Measurements from ENCODE around the gene STARD9.

Gene STARD9

DNA sequence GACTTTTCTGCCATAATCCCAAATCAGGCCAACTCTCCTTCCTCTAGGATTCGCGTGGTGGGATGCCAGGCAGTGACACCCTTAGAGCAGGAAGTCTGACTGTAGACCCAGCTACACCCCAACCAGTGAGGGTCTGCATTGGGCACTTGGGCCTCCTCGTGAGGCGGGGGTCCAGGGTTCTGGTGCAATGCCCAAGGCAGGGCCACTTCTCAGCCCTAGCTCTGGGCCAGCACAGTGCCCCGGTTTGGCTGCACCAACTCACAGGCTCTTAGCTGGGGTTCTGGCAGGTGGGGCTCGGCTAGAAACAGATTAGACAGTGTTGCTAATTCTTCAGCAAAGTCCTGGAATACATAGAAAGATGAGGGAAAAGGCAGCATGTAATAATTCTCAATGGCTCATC is 148.9 kb downstream of the STARD9 start:
- peaks cover 76% of the 10 kb centered on the region for H3K36me3 ChIP-seq (ENCODE audit: insufficient read depth, low read depth, low read length)
- H3K27me3 ChIP-seq (ENCODE audit: insufficient read depth, low read length): no peaks in the 10 kb centered on the region
- no peak overlapping the region for H3K4me3 ChIP-seq (ENCODE audit: low read length)
- no peak overlapping the region for H3K27ac ChIP-seq (ENCODE audit: low read length)
- no peaks in the 10 kb centered on the region for H3K9me3 ChIP-seq (ENCODE audit: insufficient read depth, low read depth, low read length)
- H3K4me1 ChIP-seq (ENCODE audit: insufficient read depth, low read length): no peaks in the 10 kb centered on the region; the same call in 1 of the 2 replicates
- no peak overlapping the region for H3K9ac ChIP-seq (ENCODE audit: low read depth, low read length)

GRCh38 chr15:42725331-42725903 is 150.0 kb downstream of the STARD9 start:
- Histone ChIP-seq H3K36me3 (ENCODE audit: insufficient read depth, low read depth, low read length) (peaks cover 75% of the 10 kb centered on the region), H3K27ac (ENCODE audit: low read length) (no peak overlapping the region), H3K4me1 (ENCODE audit: insufficient read depth, low read length) (no peaks in the 10 kb centered on the region; the same call in 1 of the 2 replicates)

GRCh38 chr15:42726114-42726513 is 150.7 kb downstream of the STARD9 start:
- Histone ChIP-seq H3K9me3 (ENCODE audit: insufficient read depth, low read depth, low read length) (no peaks in the 10 kb centered on the region), H3K27me3 (ENCODE audit: insufficient read depth, low read length) (no peaks in the 10 kb centered on the region), H3K36me3 (ENCODE audit: insufficient read depth, low read depth, low read length) (peaks cover 80% of the 10 kb centered on the region)

More at GRCh38 chr15:42725331-42725903, 150.0 kb downstream of the STARD9 start:
- no peaks in the 10 kb centered on the region for H3K9me3 ChIP-seq (ENCODE audit: insufficient read depth, low read depth, low read length)
- no peak overlapping the region; the same call in 1 of the 2 replicates for H3K9ac ChIP-seq (ENCODE audit: low read depth, low read length)
- no peaks in the 10 kb centered on the region for H3K27me3 ChIP-seq (ENCODE audit: insufficient read depth, low read length)
- H3K4me3 ChIP-seq (ENCODE audit: low read length): no peak overlapping the region

GRCh38 chr15:42727750-42728381 is 152.5 kb downstream of the STARD9 start:
- H3K27me3 ChIP-seq (ENCODE audit: insufficient read depth, low read length): no peaks in the 10 kb centered on the region
- no peak overlapping the region for H3K27ac ChIP-seq (ENCODE audit: low read length)
- no peaks in the 10 kb centered on the region; the same call in 1 of the 2 replicates for H3K4me1 ChIP-seq (ENCODE audit: insufficient read depth, low read length)
- H3K36me3 ChIP-seq (ENCODE audit: insufficient read depth, low read depth, low read length): peaks cover 90% of the 10 kb centered on the region
- no peak overlapping the region for H3K4me3 ChIP-seq (ENCODE audit: low read length)
- no peak overlapping the region for H3K9ac ChIP-seq (ENCODE audit: low read depth, low read length)
- no peaks in the 10 kb centered on the region for H3K9me3 ChIP-seq (ENCODE audit: insufficient read depth, low read depth, low read length)

More at GRCh38 chr15:42726114-42726513, 150.7 kb downstream of the STARD9 start:
- no peak overlapping the region for H3K9ac ChIP-seq (ENCODE audit: low read depth, low read length)
- H3K4me3 ChIP-seq (ENCODE audit: low read length): no peak overlapping the region
- H3K4me1 ChIP-seq (ENCODE audit: insufficient read depth, low read length): no peaks in the 10 kb centered on the region; the same call in 1 of the 2 replicates
- H3K27ac ChIP-seq (ENCODE audit: low read length): no peak overlapping the region

GRCh38 chr15:42728560-42728959 is 153.2 kb downstream of the STARD9 start:
- H3K4me3 ChIP-seq (ENCODE audit: low read length): no peak overlapping the region
- no peaks in the 10 kb centered on the region for H3K27me3 ChIP-seq (ENCODE audit: insufficient read depth, low read length)
- H3K4me1 ChIP-seq (ENCODE audit: insufficient read depth, low read length): no peaks in the 10 kb centered on the region; the same call in 1 of the 2 replicates
- no peak overlapping the region for H3K27ac ChIP-seq (ENCODE audit: low read length)
- no peaks in the 10 kb centered on the region for H3K9me3 ChIP-seq (ENCODE audit: insufficient read depth, low read depth, low read length)
- peaks cover 89% of the 10 kb centered on the region for H3K36me3 ChIP-seq (ENCODE audit: insufficient read depth, low read depth, low read length)
- H3K9ac ChIP-seq (ENCODE audit: low read depth, low read length): no peak overlapping the region

GRCh38 chr15:42728972-42729371 is 153.6 kb downstream of the STARD9 start:
- Histone ChIP-seq H3K9ac (ENCODE audit: low read depth, low read length) (no peak overlapping the region), H3K27ac (ENCODE audit: low read length) (no peak overlapping the region), H3K36me3 (ENCODE audit: insufficient read depth, low read depth, low read length) (peaks cover 89% of the 10 kb centered on the region), H3K27me3 (ENCODE audit: insufficient read depth, low read length) (no peaks in the 10 kb centered on the region), H3K9me3 (ENCODE audit: insufficient read depth, low read depth, low read length) (no peaks in the 10 kb centered on the region), H3K4me1 (ENCODE audit: insufficient read depth, low read length) (no peaks in the 10 kb centered on the region; the same call in 1 of the 2 replicates), H3K4me3 (ENCODE audit: low read length) (no peak overlapping the region)

GRCh38 chr15:42729409-42729808 is 154.0 kb downstream of the STARD9 start:
- Histone ChIP-seq H3K4me1 (ENCODE audit: insufficient read depth, low read length) (no peaks in the 10 kb centered on the region; the same call in 1 of the 2 replicates), H3K4me3 (ENCODE audit: low read length) (no peak overlapping the region), H3K9ac (ENCODE audit: low read depth, low read length) (no peak overlapping the region), H3K27me3 (ENCODE audit: insufficient read depth, low read length) (no peaks in the 10 kb centered on the region), H3K36me3 (ENCODE audit: insufficient read depth, low read depth, low read length) (peaks cover 89% of the 10 kb centered on the region), H3K9me3 (ENCODE audit: insufficient read depth, low read depth, low read length) (no peaks in the 10 kb centered on the region), H3K27ac (ENCODE audit: low read length) (no peak overlapping the region)

DNA sequence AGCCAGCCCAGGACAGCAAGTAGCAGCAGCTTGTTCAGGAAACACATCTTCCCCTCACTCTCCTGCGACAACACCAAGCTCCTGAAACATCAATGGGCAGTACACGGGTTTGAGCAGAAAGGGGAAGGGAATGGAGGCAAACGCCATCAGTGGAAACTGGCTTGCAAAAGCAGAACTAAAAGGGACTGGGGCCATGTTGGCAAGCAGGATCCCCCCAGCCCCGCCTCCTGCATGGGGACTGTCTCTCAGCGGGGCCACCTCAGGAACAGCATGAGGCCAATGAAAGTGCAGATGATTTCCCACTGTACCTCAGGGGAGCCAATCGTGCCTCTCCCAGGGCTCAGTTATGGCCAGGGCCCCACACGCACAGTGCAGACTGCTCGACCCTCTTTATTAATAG is 154.7 kb downstream of the STARD9 start:
- no peak overlapping the region for H3K4me3 ChIP-seq (ENCODE audit: low read length)
- H3K36me3 ChIP-seq (ENCODE audit: insufficient read depth, low read depth, low read length): peaks cover 89% of the 10 kb centered on the region
- H3K27ac ChIP-seq (ENCODE audit: low read length): no peak overlapping the region
- H3K27me3 ChIP-seq (ENCODE audit: insufficient read depth, low read length): no peaks in the 10 kb centered on the region
- H3K9me3 ChIP-seq (ENCODE audit: insufficient read depth, low read depth, low read length): no peaks in the 10 kb centered on the region
- H3K9ac ChIP-seq (ENCODE audit: low read depth, low read length): no peak overlapping the region
- no peaks in the 10 kb centered on the region; the same call in 1 of the 2 replicates for H3K4me1 ChIP-seq (ENCODE audit: insufficient read depth, low read length)

- peaks cover 88% of the 10 kb centered on the region for H3K36me3 ChIP-seq (ENCODE audit: insufficient read depth, low read depth, low read length)
- H3K9ac ChIP-seq (ENCODE audit: low read depth, low read length): no peak overlapping the region
- H3K27ac ChIP-seq (ENCODE audit: low read length): no peak overlapping the region
- peaks cover under 1% of the 10 kb centered on the region; the same call in 1 of the 2 replicates for H3K27me3 ChIP-seq (ENCODE audit: insufficient read depth, low read length)
- no peak overlapping the region for H3K4me3 ChIP-seq (ENCODE audit: low read length)
- H3K9me3 ChIP-seq (ENCODE audit: insufficient read depth, low read depth, low read length): no peaks in the 10 kb centered on the region
- H3K4me1 ChIP-seq (ENCODE audit: insufficient read depth, low read length): no peaks in the 10 kb centered on the region; the same call in 1 of the 2 replicates
Measured at GRCh38 chr15:42730536-42730935, 155.1 kb downstream of the STARD9 start.

GRCh38 chr15:42731461-42731860 is 156.1 kb downstream of the STARD9 start:
- H3K9ac ChIP-seq (ENCODE audit: low read depth, low read length): no peak overlapping the region
- H3K36me3 ChIP-seq (ENCODE audit: insufficient read depth, low read depth, low read length): peaks cover 82% of the 10 kb centered on the region
- H3K9me3 ChIP-seq (ENCODE audit: insufficient read depth, low read depth, low read length): no peaks in the 10 kb centered on the region

DNA sequence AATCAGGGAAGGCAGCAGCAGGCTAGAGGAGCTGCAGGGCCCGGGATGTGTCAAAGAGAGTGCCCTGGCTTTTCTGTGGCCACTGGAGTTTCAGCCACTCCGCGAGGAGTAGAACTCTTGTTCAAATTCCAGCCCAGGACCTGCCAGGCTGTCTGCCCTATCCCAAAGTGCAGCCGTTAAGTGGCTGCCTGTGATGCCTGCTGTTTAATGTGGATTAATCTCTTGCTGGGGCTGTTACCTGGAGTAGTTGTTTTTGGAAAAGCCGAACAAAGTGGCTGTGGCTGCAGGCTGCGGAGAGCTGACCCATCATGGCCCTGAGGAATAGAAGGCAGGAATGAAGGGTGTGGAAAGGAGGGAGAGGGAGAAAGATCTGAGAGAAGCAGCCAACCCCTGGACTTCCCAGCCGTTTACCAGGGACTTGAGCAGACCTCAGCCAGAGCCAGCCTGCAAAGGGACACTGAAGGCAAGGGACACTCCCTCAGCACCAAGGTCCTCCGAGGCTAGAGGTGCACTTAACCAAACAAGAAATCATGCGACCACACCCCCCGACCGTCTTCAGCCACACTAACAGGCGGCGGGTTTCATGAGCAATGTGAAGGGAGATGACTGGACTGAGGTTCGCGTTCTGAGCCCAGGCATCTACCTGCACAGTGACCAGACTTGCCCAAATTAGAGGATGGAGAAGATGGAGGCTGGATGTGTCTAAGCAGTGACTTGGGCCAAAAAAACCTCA is 156.9 kb downstream of the STARD9 start:
- Histone ChIP-seq H3K36me3 (ENCODE audit: insufficient read depth, low read depth, low read length) (peaks cover 74% of the 10 kb centered on the region), H3K27ac (ENCODE audit: low read length) (no peak overlapping the region), H3K4me3 (ENCODE audit: low read length) (no peak overlapping the region), H3K27me3 (ENCODE audit: insufficient read depth, low read length) (peaks cover 6% of the 10 kb centered on the region; the same call in 1 of the 2 replicates), H3K9ac (ENCODE audit: low read depth, low read length) (no peak overlapping the region), H3K4me1 (ENCODE audit: insufficient read depth, low read length) (peaks cover 5% of the 10 kb centered on the region; the same call in 1 of the 2 replicates), H3K9me3 (ENCODE audit: insufficient read depth, low read depth, low read length) (no peaks in the 10 kb centered on the region)

More at GRCh38 chr15:42731461-42731860, 156.1 kb downstream of the STARD9 start:
- Histone ChIP-seq H3K4me1 (ENCODE audit: insufficient read depth, low read length) (peaks cover 5% of the 10 kb centered on the region; the same call in 1 of the 2 replicates), H3K4me3 (ENCODE audit: low read length) (no peak overlapping the region), H3K27ac (ENCODE audit: low read length) (no peak overlapping the region), H3K27me3 (ENCODE audit: insufficient read depth, low read length) (peaks cover 6% of the 10 kb centered on the region; the same call in 1 of the 2 replicates)

Measured in iPS-20b (cell line).